Breast epithelium (tissue), 4 donors: ENCODE measurements around the gene ATP2B2. TPM values are rescaled to one million over a fixed set of nuclear protein-coding genes. Genes with fewer than 3 reads are reported as not detected.

Experiments
- DNase-seq, 2 donors: peaks; one replicate each; pipeline ENCODE4 v3.0.0-alpha.2; 2019; ENCODE audit warnings: low spot score in 2 of 2
- H3K27ac ChIP-seq, 2 donors: fragments of 200-600 bp; sonication (generic) in 1 of 2; one replicate each; pipeline ENCODE4 v1.5.1; 2016 to 2019; ENCODE audit warnings: mild to moderate bottlenecking in 1 of 2
- H3K27me3 ChIP-seq, 2 donors: fragments of 200-600 bp; sonication (generic) in 1 of 2; one replicate each; pipeline versions ENCODE4 v1.5.1 to v1.6.0; 2017 to 2019; ENCODE audit warnings: control low read depth in 1 of 2, mild to moderate bottlenecking in 1 of 2
- H3K36me3 ChIP-seq: fragments of 200-600 bp; one replicate; pipeline ENCODE4 v1.5.1; 2019
- H3K4me1 ChIP-seq, 2 donors: fragments of 200-600 bp; sonication (generic); one replicate each; pipeline ENCODE4 v1.5.1; 2016 to 2019; ENCODE audit warnings: control low read depth in 1 of 2
- H3K4me3 ChIP-seq, 3 donors: fragments of 200-600 bp; sonication (generic); 1 replicate in 2 of 3; 2 replicates in 1 of 3; pipeline ENCODE4 v1.5.1; 2016 to 2019; ENCODE audit warnings: mild to moderate bottlenecking in 3 of 3, moderate library complexity in 2 of 3
- H3K9me3 ChIP-seq, 2 donors: fragments of 200-600 bp; sonication (generic) in 1 of 2; one replicate each; pipeline ENCODE4 v1.5.1; 2016 to 2019; ENCODE audit warnings: control low read depth in 1 of 2
- CTCF ChIP-seq, 3 donors: fragments of 450-650 bp; IDR thresholded peaks; one replicate each; pipeline ENCODE4 v1.5.1; 2016 to 2017; ENCODE audit warnings: antibody characterized with exemption in 3 of 3, mild to moderate bottlenecking in 3 of 3, moderate library complexity in 3 of 3
- POLR2A ChIP-seq: fragments of 450-650 bp; IDR thresholded peaks from one replicate; pipeline ENCODE4 v1.6.1; 2016; ENCODE audit warnings: antibody characterized with exemption, mild to moderate bottlenecking, moderate library complexity
- POLR2AphosphoS5 ChIP-seq, 3 donors: sonication (generic); formaldehyde crosslinking; IDR thresholded peaks; one replicate each; pipeline ENCODE4 v1.6.1; 2017; ENCODE audit warnings: antibody characterized with exemption in 3 of 3
- intact Hi-C: fragments of 100-400 bp; cut with DNase I; formaldehyde crosslinking; loops from one replicate; pipeline ENCODE4 v1.15.1; 2023; ENCODE audit warnings: low total_unique reads
- total RNA-seq, 3 donors: library from RNA; depleted of rRNA; stranded (reverse); fragments of >200 nt; gene quantifications; one replicate each; pipeline ENCODE4 v1.1.0, GENCODE V29; 2016

The ATP2B2 gene
- total RNA-seq, 3 donors from 2014 or later = under 0.01 to 0.15 TPM; not detected in 1

- DNase-seq = no peak
- H3K9me3 ChIP-seq = no peaks in the 10 kb centered on the region
- no peaks in the 10 kb centered on the region for H3K27me3 ChIP-seq
- H3K4me3 ChIP-seq = no peak overlapping the region
- intact Hi-C loops = loop anchor here (5.0 kb wide), 1 partner anchor 121 kb away; no protein-coding TSS in a partner anchor
- no peaks in the 10 kb centered on the region for H3K4me1 ChIP-seq
- no peak overlapping the region for H3K27ac ChIP-seq
- TF ChIP-seq POLR2AphosphoS5 (IDR thresholded peaks at IDR 0.05) (no peak), POLR2A (no peak), CTCF (IDR thresholded peaks at IDR 0.05) (no peak)
- no peaks in the 10 kb centered on the region for H3K36me3 ChIP-seq
Measured at GRCh38 chr3:10338164-10338470, 167.3 kb downstream of the ATP2B2 start.

- H3K36me3 ChIP-seq = no peaks in the 10 kb centered on the region
- no peaks in the 10 kb centered on the region for H3K9me3 ChIP-seq
- H3K27ac ChIP-seq = no peak overlapping the region
- no peak overlapping the region for H3K4me3 ChIP-seq
- no peak for DNase-seq
- intact Hi-C loops = loop anchor here (5.0 kb wide), 1 partner anchor 120 kb away; no protein-coding TSS in a partner anchor
- no peaks in the 10 kb centered on the region for H3K4me1 ChIP-seq
- H3K27me3 ChIP-seq = no peaks in the 10 kb centered on the region
- TF ChIP-seq POLR2AphosphoS5 (IDR thresholded peaks at IDR 0.05) (no peak), CTCF (IDR thresholded peaks at IDR 0.05) (no peak), POLR2A (no peak)
Measured at GRCh38 chr3:10337323-10338163, 167.8 kb downstream of the ATP2B2 start.

GRCh38 chr3:10336761-10337160, 168.6 kb downstream of the ATP2B2 start:
- intact Hi-C loops = loop anchor here (5.0 kb wide), 1 partner anchor 119 kb away; no protein-coding TSS in a partner anchor
- Histone ChIP-seq H3K9me3 (no peaks in the 10 kb centered on the region), H3K36me3 (no peaks in the 10 kb centered on the region), H3K27ac (no peak overlapping the region), H3K4me1 (no peaks in the 10 kb centered on the region), H3K27me3 (no peaks in the 10 kb centered on the region), H3K4me3 (no peak overlapping the region)
- TF ChIP-seq CTCF (IDR thresholded peaks at IDR 0.05) = no peak
- no peak for TF ChIP-seq POLR2A
- no peak for TF ChIP-seq POLR2AphosphoS5 (IDR thresholded peaks at IDR 0.05)
- DNase-seq = no peak

GRCh38 chr3:10335871-10336622, 169.3 kb downstream of the ATP2B2 start:
- H3K4me3 ChIP-seq = no peak overlapping the region
- H3K27me3 ChIP-seq = no peaks in the 10 kb centered on the region
- no peak for DNase-seq
- intact Hi-C loops = loop anchor here (5.0 kb wide), 1 partner anchor 119 kb away; no protein-coding TSS in a partner anchor
- H3K4me1 ChIP-seq = no peaks in the 10 kb centered on the region
- H3K27ac ChIP-seq = no peak overlapping the region
- TF ChIP-seq POLR2A (no peak), CTCF (IDR thresholded peaks at IDR 0.05) (no peak), POLR2AphosphoS5 (IDR thresholded peaks at IDR 0.05) (no peak)
- no peaks in the 10 kb centered on the region for H3K9me3 ChIP-seq
- H3K36me3 ChIP-seq = no peaks in the 10 kb centered on the region
